Suprapubic skin (tissue), 4 donors: ENCODE data around the gene ARCN1. TPM values are rescaled to one million over a fixed set of nuclear protein-coding genes. Genes with fewer than 3 reads are reported as not detected.

Source experiments
- DNase-seq, 2 donors: peaks; one replicate each; pipeline ENCODE4 v3.0.0-alpha.2; 2019; ENCODE audit warnings: low spot score in 2 of 2
- H3K27ac ChIP-seq: fragments of 200-600 bp; sonication (generic); one replicate; pipeline ENCODE4 v1.5.1; 2019
- H3K27me3 ChIP-seq: fragments of 200-600 bp; sonication (generic); one replicate; pipeline ENCODE4 v1.5.1; 2019
- H3K36me3 ChIP-seq: fragments of 200-600 bp; sonication (generic); one replicate; pipeline ENCODE4 v1.5.1; 2019
- H3K4me1 ChIP-seq: fragments of 200-600 bp; sonication (generic); one replicate; pipeline ENCODE4 v1.5.1; 2019
- H3K4me3 ChIP-seq: fragments of 200-600 bp; sonication (generic); one replicate; pipeline ENCODE4 v1.5.1; 2019; ENCODE audit warnings: mild to moderate bottlenecking
- H3K9me3 ChIP-seq: fragments of 200-600 bp; sonication (generic); one replicate; pipeline ENCODE4 v1.5.1; 2019
- EP300 ChIP-seq: sonication (generic); formaldehyde crosslinking; IDR thresholded peaks from one replicate; pipeline ENCODE4 v1.6.1; 2017; ENCODE audit warnings: antibody characterized with exemption
- POLR2A ChIP-seq, 2 donors: fragments of 450-650 bp; IDR thresholded peaks; one replicate each; pipeline ENCODE4 v1.6.1; 2017; ENCODE audit warnings: antibody characterized with exemption in 2 of 2, mild to moderate bottlenecking in 2 of 2, moderate library complexity in 2 of 2
- POLR2AphosphoS5 ChIP-seq, 3 donors: sonication (generic); formaldehyde crosslinking; IDR thresholded peaks; one replicate each; pipeline ENCODE4 v1.6.1; 2017; ENCODE audit warnings: antibody characterized with exemption in 3 of 3
- WGBS: methylation state at CpG from one replicate; pipeline ENCODE4 v1.1.5; 2018; 5-methylcytosine and 5-hydroxymethylcytosine counted together
- total RNA-seq, 4 donors: library from RNA; depleted of rRNA; stranded (reverse); fragments of >200 nt; gene quantifications; one replicate each; pipeline ENCODE4 v1.1.0, GENCODE V29; 2016
- TF ChIP-seq, protein P1 (sequence below), 2 donors: fragments of 200-600 bp in 1 of 2; fragments of 450-650 bp in 1 of 2; sonication (generic) in 1 of 2; IDR thresholded peaks; one replicate each; pipeline ENCODE4 v1.5.1; 2016 to 2019; ENCODE audit warnings: antibody characterized with exemption in 2 of 2, mild to moderate bottlenecking in 1 of 2, moderate library complexity in 1 of 2

ARCN1 gene
- total RNA-seq, 4 donors from 2014 or later = 70.3 to 80.7 (median 77.0) TPM

DNA sequence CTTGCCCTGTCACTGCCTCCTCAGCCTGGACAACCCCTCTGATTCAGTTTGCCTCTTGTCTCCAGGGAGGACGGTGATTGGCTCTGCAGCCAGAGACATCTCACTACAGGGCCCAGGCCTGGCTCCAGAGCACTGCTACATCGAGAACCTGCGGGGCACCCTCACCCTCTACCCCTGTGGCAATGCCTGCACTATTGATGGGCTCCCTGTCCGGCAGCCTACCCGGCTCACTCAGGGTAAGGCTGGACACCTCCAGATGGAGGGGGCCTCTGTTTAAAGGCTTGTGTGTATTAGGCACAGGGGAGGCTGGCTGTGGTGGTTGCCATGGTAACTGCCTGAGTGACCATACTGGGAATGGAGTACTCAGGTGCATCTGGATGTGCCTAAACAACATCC is 43.8 kb downstream of the ARCN1 start:
- Histone ChIP-seq H3K4me3 (no peak overlapping the region), H3K27ac (no peak overlapping the region), H3K4me1 (peaks cover 53% of the 10 kb centered on the region), H3K27me3 (no peaks in the 10 kb centered on the region), H3K36me3 (peaks cover 25% of the 10 kb centered on the region), H3K9me3 (no peaks in the 10 kb centered on the region)
- no peak for TF ChIP-seq POLR2A (IDR thresholded peaks at IDR 0.05)
- no peak for TF ChIP-seq EP300
- TF ChIP-seq POLR2AphosphoS5 (IDR thresholded peaks at IDR 0.05) = no peak
- TF ChIP-seq, protein P1, sequence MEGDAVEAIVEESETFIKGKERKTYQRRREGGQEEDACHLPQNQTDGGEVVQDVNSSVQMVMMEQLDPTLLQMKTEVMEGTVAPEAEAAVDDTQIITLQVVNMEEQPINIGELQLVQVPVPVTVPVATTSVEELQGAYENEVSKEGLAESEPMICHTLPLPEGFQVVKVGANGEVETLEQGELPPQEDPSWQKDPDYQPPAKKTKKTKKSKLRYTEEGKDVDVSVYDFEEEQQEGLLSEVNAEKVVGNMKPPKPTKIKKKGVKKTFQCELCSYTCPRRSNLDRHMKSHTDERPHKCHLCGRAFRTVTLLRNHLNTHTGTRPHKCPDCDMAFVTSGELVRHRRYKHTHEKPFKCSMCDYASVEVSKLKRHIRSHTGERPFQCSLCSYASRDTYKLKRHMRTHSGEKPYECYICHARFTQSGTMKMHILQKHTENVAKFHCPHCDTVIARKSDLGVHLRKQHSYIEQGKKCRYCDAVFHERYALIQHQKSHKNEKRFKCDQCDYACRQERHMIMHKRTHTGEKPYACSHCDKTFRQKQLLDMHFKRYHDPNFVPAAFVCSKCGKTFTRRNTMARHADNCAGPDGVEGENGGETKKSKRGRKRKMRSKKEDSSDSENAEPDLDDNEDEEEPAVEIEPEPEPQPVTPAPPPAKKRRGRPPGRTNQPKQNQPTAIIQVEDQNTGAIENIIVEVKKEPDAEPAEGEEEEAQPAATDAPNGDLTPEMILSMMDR (IDR thresholded peaks at IDR 0.05) = no peak
- 83% methylated on average over 5 of the region's 5 CpGs for WGBS
- peak; percentile 36 to 49 for DNase-seq

DNA sequence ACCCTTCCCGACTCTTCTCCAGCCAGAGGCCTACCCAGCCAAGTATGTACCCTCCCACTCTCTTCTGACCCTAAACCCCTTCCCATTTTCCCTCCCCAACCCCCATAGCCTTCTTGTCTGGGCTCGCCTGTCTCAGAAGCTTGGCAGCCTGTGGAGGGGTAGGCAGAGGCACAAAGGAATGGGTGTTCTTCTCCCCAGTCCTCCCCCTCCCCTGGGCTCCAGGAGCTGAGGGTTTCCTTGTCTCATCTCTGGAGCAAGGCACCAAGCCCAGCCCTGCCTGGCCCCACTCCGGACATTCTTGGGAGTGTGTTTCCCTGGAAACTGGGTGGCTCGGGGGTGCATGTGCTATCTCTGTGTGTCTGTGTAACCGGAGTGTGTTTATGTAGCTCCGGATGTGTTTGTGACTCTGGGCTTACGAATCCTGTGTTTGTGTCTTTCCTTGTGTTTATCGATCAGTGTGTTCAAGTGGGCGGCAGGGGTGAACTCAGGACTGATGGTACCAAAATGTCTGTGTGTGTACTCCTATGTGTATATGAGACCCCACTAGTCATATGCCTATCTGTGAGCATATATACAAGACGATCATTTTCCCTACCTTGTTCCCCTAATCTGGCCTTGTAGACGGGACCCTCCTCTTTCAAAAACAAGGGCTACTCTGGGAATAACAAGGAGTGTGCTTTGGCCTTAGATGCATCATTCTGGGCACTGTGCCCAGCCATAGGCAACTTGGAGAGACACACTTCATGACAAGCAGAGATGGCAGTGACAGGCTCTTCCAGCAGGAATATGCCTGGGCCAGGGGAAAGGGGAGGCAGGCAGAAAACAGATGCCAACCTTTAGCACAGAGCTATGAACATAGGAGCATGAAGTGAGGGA is 46.1 kb downstream of the ARCN1 start:
- Histone ChIP-seq H3K27me3 (no peaks in the 10 kb centered on the region), H3K36me3 (peaks cover 25% of the 10 kb centered on the region), H3K27ac (peak overlapping the region; percentile 84), H3K4me3 (no peak overlapping the region), H3K9me3 (no peaks in the 10 kb centered on the region), H3K4me1 (peaks cover 67% of the 10 kb centered on the region)
- TF ChIP-seq, protein P1 (IDR thresholded peaks at IDR 0.05) = no peak
- no peak for TF ChIP-seq POLR2A (IDR thresholded peaks at IDR 0.05)
- no peak for TF ChIP-seq EP300
- no peak for TF ChIP-seq POLR2AphosphoS5 (IDR thresholded peaks at IDR 0.05)
- peak; percentile 82 to 84 for DNase-seq
- 52% methylated on average over 11 of the region's 11 CpGs for WGBS

DNA sequence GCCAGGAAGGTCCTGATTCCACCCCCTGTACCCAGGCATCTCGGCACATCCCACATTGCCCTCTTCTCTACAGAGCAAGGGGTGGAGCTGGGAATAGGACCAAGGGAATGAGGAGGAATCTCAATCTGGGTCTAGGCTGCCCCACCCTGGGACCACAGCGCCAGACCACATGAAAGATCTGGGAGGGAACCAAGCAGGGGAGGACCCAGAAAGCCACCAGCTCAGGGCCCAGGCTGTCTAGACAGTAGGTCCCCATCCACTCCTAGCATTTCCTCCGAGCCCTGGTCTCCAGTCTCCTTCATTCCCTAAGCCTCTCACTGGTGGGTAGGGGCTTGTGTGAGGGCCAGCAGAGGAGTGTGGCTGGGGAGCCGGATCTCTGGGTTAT is 46.8 kb downstream of the ARCN1 start:
- no peaks in the 10 kb centered on the region for H3K9me3 ChIP-seq
- no peak for TF ChIP-seq POLR2AphosphoS5 (IDR thresholded peaks at IDR 0.05)
- TF ChIP-seq, protein P1 (IDR thresholded peaks at IDR 0.05) = no peak
- TF ChIP-seq EP300 = no peak
- TF ChIP-seq POLR2A (IDR thresholded peaks at IDR 0.05) = no peak
- H3K27me3 ChIP-seq = no peaks in the 10 kb centered on the region
- DNase-seq = peak in 1 of 2 donors; percentile 85
- H3K4me3 ChIP-seq = no peak overlapping the region
- peak overlapping the region; percentile 84 for H3K27ac ChIP-seq
- 8% methylated on average over 4 of the region's 4 CpGs for WGBS
- peaks cover 71% of the 10 kb centered on the region for H3K4me1 ChIP-seq
- peaks cover 20% of the 10 kb centered on the region for H3K36me3 ChIP-seq

DNA sequence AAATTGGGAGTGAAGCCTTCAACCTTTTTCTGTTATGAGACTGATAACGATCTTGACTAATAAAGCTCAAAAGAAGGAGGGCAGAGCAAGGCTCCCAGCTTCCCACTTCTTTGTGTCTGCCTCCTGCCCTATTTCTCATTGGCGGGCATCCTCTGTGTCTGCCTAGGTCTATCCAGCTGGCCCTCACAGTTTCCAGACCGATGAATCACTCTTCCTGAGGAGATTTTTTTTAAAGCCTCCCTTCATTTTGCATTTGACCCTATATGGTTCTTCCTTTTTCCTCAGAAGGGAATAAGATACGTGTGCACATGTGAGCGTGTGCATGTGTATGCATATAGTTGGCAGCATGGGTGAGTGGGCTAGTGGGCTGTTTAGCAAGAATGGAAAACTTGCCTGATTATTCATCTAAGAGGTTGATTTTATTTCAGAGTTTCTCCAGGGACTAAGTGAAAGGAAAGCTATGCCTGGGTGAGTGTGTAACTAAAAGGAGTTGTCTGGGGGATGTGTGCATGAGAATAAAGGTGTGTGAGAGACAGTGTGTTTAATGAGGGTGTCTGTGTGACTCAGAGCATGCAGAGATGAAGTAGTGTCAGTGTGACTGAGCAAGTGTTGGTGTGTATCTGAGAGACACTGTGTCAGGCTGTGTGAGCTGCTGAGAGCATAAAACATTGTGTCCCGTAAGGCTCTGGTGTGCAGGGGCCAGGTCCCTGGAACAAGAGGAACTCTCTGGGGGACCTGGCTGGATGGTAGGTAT is 47.4 kb downstream of the ARCN1 start:
- H3K27ac ChIP-seq = peak overlapping the region; percentile 84
- peaks cover 15% of the 10 kb centered on the region for H3K36me3 ChIP-seq
- no peaks in the 10 kb centered on the region for H3K27me3 ChIP-seq
- DNase-seq = no peak
- TF ChIP-seq POLR2A (IDR thresholded peaks at IDR 0.05) (no peak), POLR2AphosphoS5 (IDR thresholded peaks at IDR 0.05) (no peak), EP300 (no peak)
- TF ChIP-seq, protein P1 (IDR thresholded peaks at IDR 0.05) = no peak
- no peaks in the 10 kb centered on the region for H3K9me3 ChIP-seq
- whole genome bisulfite sequencing = 22% methylated on average over 6 of the region's 6 CpGs
- no peak overlapping the region for H3K4me3 ChIP-seq
- peaks cover 72% of the 10 kb centered on the region for H3K4me1 ChIP-seq

DNA sequence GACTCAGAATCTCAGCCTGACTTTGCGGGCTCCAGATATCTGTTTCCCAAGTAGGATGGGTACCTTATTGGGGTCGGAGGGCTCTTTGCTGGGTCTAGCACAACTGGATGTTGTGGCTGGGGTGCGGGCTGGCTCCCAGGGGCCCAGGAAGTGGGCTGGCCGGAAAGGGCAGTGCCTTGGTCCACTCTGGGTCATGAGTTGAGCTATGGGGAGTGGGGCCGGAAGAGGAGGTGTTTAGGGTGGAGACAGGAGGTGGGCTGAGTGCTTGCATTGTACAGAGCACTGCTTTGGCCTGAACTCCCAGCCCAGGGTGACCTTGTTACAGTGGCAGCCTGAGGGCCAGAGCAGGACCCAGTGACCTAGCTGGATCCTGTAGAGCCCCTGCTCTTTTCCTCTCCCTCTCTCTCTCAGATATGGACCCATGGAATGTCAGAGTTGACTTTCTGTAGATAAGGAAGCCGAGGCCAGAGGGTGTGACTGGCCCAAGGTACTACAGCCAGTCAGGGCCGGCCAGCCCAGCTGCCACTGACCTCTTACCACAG is 48.4 kb downstream of the ARCN1 start:
- WGBS = 61% methylated on average over 7 of the region's 7 CpGs
- Histone ChIP-seq H3K4me3 (peak overlapping the region; percentile 57), H3K4me1 (peaks cover 81% of the 10 kb centered on the region), H3K27me3 (no peaks in the 10 kb centered on the region), H3K9me3 (no peaks in the 10 kb centered on the region), H3K27ac (peak overlapping the region; percentile 84), H3K36me3 (peaks cover 12% of the 10 kb centered on the region)
- no peak for TF ChIP-seq POLR2AphosphoS5 (IDR thresholded peaks at IDR 0.05)
- TF ChIP-seq EP300 = no peak
- TF ChIP-seq, protein P1 (IDR thresholded peaks at IDR 0.05) = no peak
- TF ChIP-seq POLR2A (IDR thresholded peaks at IDR 0.05) = no peak
- no peak for DNase-seq
